ENCODE data around the gene DENND4B. TPM values are rescaled to one million over a fixed set of nuclear protein-coding genes. Genes with fewer than 3 reads are reported as not detected.
A peak's percentile ranks its signal among the peaks of the same experiment; 100 is the strongest.

Gene DENND4B
- total and polyA plus RNA-seq, 12 donors, result 8.9 to 110 (median 36.7) TPM

- Histone ChIP-seq H3K27me3 (no peaks in the 10 kb centered on the region), H3K27ac (peak overlapping the region; percentile 57 to 96 (median 90)), H3K4me3 (peak overlapping the region in 3 of 4 donors; percentile 57 to 92 (median 66)), H3K4me1 (replicated peaks in 1 of 2) (peaks cover 18 to 30% of the 10 kb centered on the region in 2 donors), H3K36me3 (replicated peaks in 1 of 2) (peaks cover 0 to 2% of the 10 kb centered on the region in 2 donors), H3K9me3 (replicated peaks in 1 of 3) (no peaks in the 10 kb centered on the region)
- intact Hi-C loops (cut with DNase I), result no loop called here
- WGBS, 4 donors, result 0 to 2% (median 1%) methylated on average over 6 to 8 of the region's 8 CpGs
- TF ChIP-seq, protein P1, sequence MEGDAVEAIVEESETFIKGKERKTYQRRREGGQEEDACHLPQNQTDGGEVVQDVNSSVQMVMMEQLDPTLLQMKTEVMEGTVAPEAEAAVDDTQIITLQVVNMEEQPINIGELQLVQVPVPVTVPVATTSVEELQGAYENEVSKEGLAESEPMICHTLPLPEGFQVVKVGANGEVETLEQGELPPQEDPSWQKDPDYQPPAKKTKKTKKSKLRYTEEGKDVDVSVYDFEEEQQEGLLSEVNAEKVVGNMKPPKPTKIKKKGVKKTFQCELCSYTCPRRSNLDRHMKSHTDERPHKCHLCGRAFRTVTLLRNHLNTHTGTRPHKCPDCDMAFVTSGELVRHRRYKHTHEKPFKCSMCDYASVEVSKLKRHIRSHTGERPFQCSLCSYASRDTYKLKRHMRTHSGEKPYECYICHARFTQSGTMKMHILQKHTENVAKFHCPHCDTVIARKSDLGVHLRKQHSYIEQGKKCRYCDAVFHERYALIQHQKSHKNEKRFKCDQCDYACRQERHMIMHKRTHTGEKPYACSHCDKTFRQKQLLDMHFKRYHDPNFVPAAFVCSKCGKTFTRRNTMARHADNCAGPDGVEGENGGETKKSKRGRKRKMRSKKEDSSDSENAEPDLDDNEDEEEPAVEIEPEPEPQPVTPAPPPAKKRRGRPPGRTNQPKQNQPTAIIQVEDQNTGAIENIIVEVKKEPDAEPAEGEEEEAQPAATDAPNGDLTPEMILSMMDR (IDR thresholded peaks at IDR 0.05), result no peak
- no peak for TF ChIP-seq POLR2A (IDR thresholded peaks at IDR 0.05)
- peak in 3 of 7 donors; percentile 48 to 64 (median 59) for DNase-seq
Observed at GRCh38 chr1:153968000-153968363, 21.5 kb upstream of the DENND4B start.

DNA sequence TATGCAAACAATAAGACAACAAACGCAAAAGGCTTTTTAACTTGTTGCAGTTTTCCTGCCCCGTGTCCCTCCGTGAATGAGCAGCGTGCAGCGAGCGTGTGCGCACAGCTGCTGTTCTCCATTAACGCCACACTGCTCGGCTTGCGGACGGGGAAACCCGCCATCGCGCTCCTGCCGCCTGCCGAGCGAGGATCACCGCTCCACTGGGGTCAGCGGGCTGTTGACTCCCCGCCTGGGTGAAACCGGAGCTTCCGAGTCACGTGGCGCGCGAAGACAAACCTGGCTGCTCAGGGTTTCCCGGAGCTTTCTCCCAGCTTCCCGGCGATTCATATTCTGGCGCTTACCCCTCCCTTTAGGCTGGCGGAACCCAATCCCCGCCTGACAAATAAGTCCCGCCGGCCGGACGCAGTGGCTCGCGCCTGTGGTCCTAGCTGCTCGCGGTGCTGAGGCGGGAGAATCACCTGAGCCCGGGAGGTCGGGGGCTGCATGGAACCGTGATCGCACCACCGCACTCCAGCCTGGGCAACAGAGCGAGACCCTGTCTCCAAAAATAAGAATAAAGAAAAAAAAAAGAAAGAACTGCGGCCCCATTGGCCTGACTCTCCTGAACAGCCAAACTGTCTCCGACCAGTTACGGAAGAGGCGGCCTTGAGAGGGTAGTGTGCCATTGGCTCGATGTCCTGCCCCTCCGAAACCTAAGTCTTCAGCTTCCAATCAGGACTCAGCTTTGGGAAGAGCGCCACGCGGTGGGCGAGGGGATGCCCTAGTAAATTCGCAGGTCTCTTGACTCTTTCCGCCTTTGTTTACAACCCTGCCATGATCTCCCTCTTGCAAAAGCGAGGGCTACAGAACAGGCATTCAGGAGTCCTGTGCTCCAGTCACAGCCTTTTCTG, 20.8 kb upstream of the DENND4B start, which contains the start of gene CREB3L4:
CREB3L4 (plus strand) TSS at position 796 of the 893 bp plus-strand sequence. CDS start 624 bp downstream, outside the sequence.
- H3K4me1 ChIP-seq (replicated peaks in 1 of 2), result peaks cover 21 to 31% of the 10 kb centered on the region in 2 donors
- H3K4me3 ChIP-seq, result peak within 1 kb of the TSS; percentile 13 to 92 (median 62)
- intact Hi-C loops (cut with DNase I), result no loop called here
- peak; percentile 60 to 97 for TF ChIP-seq POLR2A (IDR thresholded peaks at IDR 0.05)
- TF ChIP-seq, protein P1 (IDR thresholded peaks at IDR 0.05), result peak in 2 of 6 experiments; percentile 23 to 35
- H3K27ac ChIP-seq, result peak within 1 kb of the TSS; percentile 85 to 96 (median 91)
- 0 to 1% (median 0%) methylated on average over 40 to 60 of the region's 60 CpGs for WGBS, 4 donors
- no peaks in the 10 kb centered on the region for H3K36me3 ChIP-seq (replicated peaks in 1 of 2)
- H3K9me3 ChIP-seq (replicated peaks in 1 of 3), result no peaks in the 10 kb centered on the region
- H3K27me3 ChIP-seq, result no peaks in the 10 kb centered on the region
- DNase-seq, result peak; percentile 91 to 98 (median 96)

- H3K4me3 ChIP-seq, result peak overlapping the region in 2 of 4 donors; percentile 61 to 84
- TF ChIP-seq, protein P1 (IDR thresholded peaks at IDR 0.05), result no peak
- TF ChIP-seq POLR2A (IDR thresholded peaks at IDR 0.05), result no peak
- intact Hi-C loops (cut with DNase I), result no loop called here
- no peaks in the 10 kb centered on the region for H3K9me3 ChIP-seq (replicated peaks in 1 of 3)
- no peaks in the 10 kb centered on the region for H3K27me3 ChIP-seq
- WGBS, 4 donors, result 1 to 10% (median 2%) methylated on average over 22 of the region's 22 CpGs
- peak in 1 of 7 donors; percentile 34 for DNase-seq
- peak overlapping the region; percentile 82 to 97 (median 93) for H3K27ac ChIP-seq
- peaks cover 29 to 51% of the 10 kb centered on the region in 2 donors for H3K4me1 ChIP-seq (replicated peaks in 1 of 2)
- H3K36me3 ChIP-seq (replicated peaks in 1 of 2), result peaks cover 0 to 18% of the 10 kb centered on the region in 2 donors
Observed at GRCh38 chr1:153963850-153964331, 17.4 kb upstream of the DENND4B start.

All from adrenal gland (tissue), 12 donors.